Gastrocnemius medialis (tissue), 4 donors: Measurements from ENCODE around the gene SEC22A. TPM values are rescaled to one million over a fixed set of nuclear protein-coding genes. Genes with fewer than 3 reads are reported as not detected.

Experiments
- ATAC-seq, 2 donors: fragments of 150-250 bp; one replicate each; pipeline ENCODE4 v1.9.1; 2016
- DNase-seq, 2 donors: peaks; one replicate each; pipeline ENCODE4 v3.0.0-alpha.2; 2019
- H3K27ac ChIP-seq, 4 donors: fragments of 200-600 bp; sonication (generic); 1 replicate in 1 of 4; 2 replicates in 3 of 4; pipeline ENCODE4 v1.5.1; 2016 to 2018; ENCODE audit warnings: mild to moderate bottlenecking in 2 of 4, moderate library complexity in 1 of 4
- H3K27me3 ChIP-seq, 3 donors: fragments of 200-600 bp; sonication (generic) in 2 of 3; 1 replicate in 1 of 3; 2 replicates in 2 of 3; pipeline versions ENCODE4 v1.5.1 to v1.6.0; 2016 to 2019; ENCODE audit warnings: mild to moderate bottlenecking in 1 of 3, moderate library complexity in 1 of 3
- H3K36me3 ChIP-seq, 2 donors: fragments of 200-600 bp; sonication (generic) in 1 of 2; one replicate each; pipeline ENCODE4 v1.5.1; 2017 to 2018
- H3K4me1 ChIP-seq, 2 donors: fragments of 200-600 bp; sonication (generic) in 1 of 2; one replicate each; pipeline ENCODE4 v1.5.1; 2016 to 2017; ENCODE audit warnings: mild to moderate bottlenecking in 2 of 2
- H3K4me3 ChIP-seq, 4 donors: fragments of 200-600 bp; sonication (generic) in 3 of 4; 1 replicate in 1 of 4; 2 replicates in 3 of 4; pipeline ENCODE4 v1.5.1; 2016 to 2019; ENCODE audit warnings: mild to moderate bottlenecking in 2 of 4
- H3K9me3 ChIP-seq, 3 donors: fragments of 200-600 bp; sonication (generic) in 2 of 3; 1 replicate in 1 of 3; 2 replicates in 2 of 3; pipeline ENCODE4 v1.5.1; 2016 to 2019
- CTCF ChIP-seq, 5 experiments: fragments of 450-650 bp in 3 of 5; fragments of 200-600 bp in 2 of 5; sonication (generic) in 2 of 5; IDR thresholded peaks in 4 of 5; conservative IDR thresholded peaks in 1 of 5; 1 replicate in 4 of 5; 2 replicates in 1 of 5; pipeline ENCODE4 v1.5.1; 2016 to 2019; ENCODE audit warnings: antibody characterized with exemption in 5 of 5, mild to moderate bottlenecking in 3 of 5, moderate library complexity in 3 of 5
- POLR2A ChIP-seq, 2 donors: fragments of 450-650 bp; IDR thresholded peaks; one replicate each; pipeline ENCODE4 v1.6.1; 2017; ENCODE audit warnings: antibody characterized with exemption in 2 of 2, mild to moderate bottlenecking in 2 of 2, moderate library complexity in 2 of 2
- in situ Hi-C, 4 donors: fragments of 200-750 bp; cut with MboI; loops; one replicate each; pipeline versions ENCODE4 v1.15.0 to v1.8.0; 2017; ENCODE audit warnings: low sequenced_read_pairs in 4 of 4
- intact Hi-C: fragments of 100-400 bp; cut with DNase I; formaldehyde crosslinking; loops from one replicate; pipeline ENCODE4 v1.15.1; 2023; ENCODE audit warnings: low total_unique reads
- total RNA-seq, 4 donors: library from RNA; depleted of rRNA; stranded (reverse); fragments of >200 nt; gene quantifications; one replicate each; pipeline versions ENCODE4 v1.1.0 to v1.2.3, GENCODE V29; 2016

SEC22A gene
- total RNA-seq, 4 donors from 2014 or later, result 13.8 to 22.6 (median 16.8) TPM

DNA sequence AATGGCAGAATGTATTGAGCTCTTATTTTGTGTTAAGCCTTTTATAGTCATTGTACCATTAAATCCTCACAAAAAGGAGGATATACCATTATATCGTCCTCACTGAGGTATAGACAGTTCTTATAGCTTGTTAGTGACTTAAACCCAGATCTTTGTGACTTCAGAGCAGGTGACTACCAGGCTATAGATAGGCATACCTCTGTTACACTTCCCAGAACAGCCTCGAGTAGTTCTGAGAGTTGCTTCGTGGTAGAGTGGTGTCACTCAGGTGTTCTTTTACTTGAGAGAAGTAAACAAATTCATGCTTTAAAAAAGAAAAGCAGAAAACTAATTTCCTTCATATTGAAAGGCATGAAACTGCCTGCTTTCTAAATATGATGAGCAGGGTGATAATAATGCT is 59.9 kb downstream of the SEC22A start:
- Histone ChIP-seq H3K27ac (no peak overlapping the region), H3K4me1 (no peaks in the 10 kb centered on the region), H3K27me3 (no peaks in the 10 kb centered on the region), H3K36me3 (peaks cover 0 to 6% of the 10 kb centered on the region in 2 donors), H3K9me3 (no peaks in the 10 kb centered on the region), H3K4me3 (no peak overlapping the region)
- TF ChIP-seq POLR2A (IDR thresholded peaks at IDR 0.05), result no peak
- no peak for TF ChIP-seq CTCF (IDR thresholded peaks at IDR 0.05 in 4 of 5, conservative IDR thresholded peaks at IDR 0.05 in 1 of 5)
- in situ Hi-C loops, result loop anchor here in 2 of 4 donors (25.0 kb wide), 1 partner anchor 324 kb away; no protein-coding TSS in a partner anchor
- ATAC-seq (no peak), DNase-seq (no peak)
- intact Hi-C loops, result no loop called here

DNA sequence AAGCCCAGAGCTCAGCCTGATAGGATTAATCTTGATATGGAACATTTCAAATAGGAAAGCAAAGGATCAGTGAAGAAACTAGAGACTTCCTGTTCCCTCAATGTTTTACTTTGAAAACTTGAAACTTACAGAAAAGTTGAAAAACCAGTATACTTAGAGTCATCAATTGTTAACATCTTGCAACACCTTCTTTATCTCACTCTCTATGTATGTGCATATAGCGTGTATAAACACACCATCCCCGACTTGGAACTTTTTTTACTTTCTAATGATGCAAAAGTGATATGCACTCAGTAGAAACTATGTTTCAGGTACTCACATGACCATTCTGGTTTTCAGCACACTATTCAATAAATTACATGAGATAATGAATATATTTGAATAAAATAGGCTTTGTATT is 60.5 kb downstream of the SEC22A start:
- in situ Hi-C loops, result loop anchor here in 2 of 4 donors (25.0 kb wide), 1 partner anchor 325 kb away; no protein-coding TSS in a partner anchor

DNA sequence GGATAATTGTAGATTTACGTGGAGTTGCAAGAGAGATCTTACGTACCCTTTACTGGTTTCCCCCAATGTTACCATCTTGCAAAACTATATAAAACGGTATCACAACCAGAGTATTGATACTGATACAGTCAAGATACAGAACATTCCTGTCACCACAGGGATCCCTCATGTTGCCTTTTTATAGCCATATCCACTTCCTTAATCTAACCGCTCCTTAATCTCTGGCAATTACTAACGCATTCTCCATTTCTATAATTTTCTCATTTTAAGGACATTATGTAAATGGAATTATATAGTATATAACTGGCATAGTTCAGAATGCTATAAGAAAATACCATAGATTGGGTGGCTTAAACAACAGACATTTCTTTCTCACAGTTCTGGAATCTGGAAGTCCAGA is 61.1 kb downstream of the SEC22A start:
- in situ Hi-C loops, result loop anchor here in 2 of 4 donors (25.0 kb wide), 1 partner anchor 326 kb away; no protein-coding TSS in a partner anchor
- H3K4me1 ChIP-seq, result no peaks in the 10 kb centered on the region
- ATAC-seq (no peak), DNase-seq (no peak)
- peaks cover 0 to 6% of the 10 kb centered on the region in 2 donors for H3K36me3 ChIP-seq
- H3K27me3 ChIP-seq, result no peaks in the 10 kb centered on the region
- H3K9me3 ChIP-seq, result no peaks in the 10 kb centered on the region
- no peak overlapping the region for H3K27ac ChIP-seq
- intact Hi-C loops, result no loop called here
- TF ChIP-seq POLR2A (IDR thresholded peaks at IDR 0.05) (no peak), CTCF (IDR thresholded peaks at IDR 0.05 in 4 of 5, conservative IDR thresholded peaks at IDR 0.05 in 1 of 5) (no peak)
- no peak overlapping the region for H3K4me3 ChIP-seq

More for the DNA sequence above, 60.5 kb downstream of the SEC22A start:
- Histone ChIP-seq H3K36me3 (peaks cover 0 to 6% of the 10 kb centered on the region in 2 donors), H3K27me3 (no peaks in the 10 kb centered on the region), H3K4me1 (no peaks in the 10 kb centered on the region), H3K4me3 (no peak overlapping the region), H3K9me3 (no peaks in the 10 kb centered on the region), H3K27ac (no peak overlapping the region)
- intact Hi-C loops, result no loop called here
- TF ChIP-seq POLR2A (IDR thresholded peaks at IDR 0.05), result no peak
- TF ChIP-seq CTCF (IDR thresholded peaks at IDR 0.05 in 4 of 5, conservative IDR thresholded peaks at IDR 0.05 in 1 of 5), result no peak
- no peak for ATAC-seq
- no peak for DNase-seq

- H3K36me3 ChIP-seq, result peaks cover 0 to 6% of the 10 kb centered on the region in 2 donors
- H3K4me1 ChIP-seq, result no peaks in the 10 kb centered on the region
- H3K9me3 ChIP-seq, result no peaks in the 10 kb centered on the region
- intact Hi-C loops (no loop called here), in situ Hi-C loops (loop anchor here in 2 of 4 donors (25.0 kb wide), 1 partner anchor 327 kb away; no protein-coding TSS in a partner anchor)
- no peak overlapping the region for H3K27ac ChIP-seq
- no peaks in the 10 kb centered on the region for H3K27me3 ChIP-seq
- ATAC-seq, result no peak
- DNase-seq, result no peak
- TF ChIP-seq POLR2A (IDR thresholded peaks at IDR 0.05) (no peak), CTCF (IDR thresholded peaks at IDR 0.05 in 4 of 5, conservative IDR thresholded peaks at IDR 0.05 in 1 of 5) (no peak)
- no peak overlapping the region for H3K4me3 ChIP-seq
Measured at GRCh38 chr3:123263941-123264340, 62.2 kb downstream of the SEC22A start.

GRCh38 chr3:123267821-123268220 is 66.1 kb downstream of the SEC22A start:
- ATAC-seq, result no peak
- Histone ChIP-seq H3K27me3 (no peaks in the 10 kb centered on the region), H3K36me3 (peaks cover 0 to 6% of the 10 kb centered on the region in 2 donors), H3K4me1 (peaks cover 9 to 11% of the 10 kb centered on the region in 2 donors), H3K4me3 (no peak overlapping the region), H3K27ac (no peak overlapping the region), H3K9me3 (no peaks in the 10 kb centered on the region)
- no peak for TF ChIP-seq CTCF (IDR thresholded peaks at IDR 0.05 in 4 of 5, conservative IDR thresholded peaks at IDR 0.05 in 1 of 5)
- in situ Hi-C loops (loop anchor here in 2 of 4 donors (25.0 kb wide), 1 partner anchor 331 kb away; no protein-coding TSS in a partner anchor), intact Hi-C loops (no loop called here)
- no peak for DNase-seq
